GM19193 (cell line): ENCODE results near the gene C3.

Experiments
- POLR2A ChIP-seq: IDR thresholded peaks from 4 replicates; pipeline ENCODE4 v1.6.1; 2011; ENCODE audit not compliant: insufficient read depth, insufficient read length; ENCODE audit errors: extremely low read depth

C3 gene

DNA sequence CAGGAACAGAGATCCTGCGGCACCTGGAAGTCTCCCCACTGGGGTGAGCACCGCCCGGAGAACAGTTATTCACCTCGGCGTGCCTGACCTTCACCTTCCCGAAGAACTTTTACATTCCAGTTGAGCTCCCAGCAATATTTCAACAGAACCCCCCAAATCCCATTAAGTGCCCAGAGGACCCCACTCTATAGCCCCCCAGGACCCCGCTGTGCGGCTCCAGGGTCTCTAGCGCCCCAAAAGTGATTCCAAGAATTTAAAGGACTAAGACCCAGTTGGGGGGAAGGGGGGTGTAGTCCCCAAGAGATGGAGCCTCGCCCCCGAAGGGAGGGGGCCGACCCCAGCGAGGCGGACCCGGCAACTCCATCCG is 16.4 kb upstream of the C3 start:
- no peak for TF ChIP-seq POLR2A

- TF ChIP-seq POLR2A: peak; percentile 56
Observed at GRCh38 chr19:6736169-6736916, 15.9 kb upstream of the C3 start.

GRCh38 chr19:6735181-6735911 is 14.9 kb upstream of the C3 start:
- no peak for TF ChIP-seq POLR2A

- TF ChIP-seq POLR2A: no peak
Observed at GRCh38 chr19:6734096-6734696, 13.7 kb upstream of the C3 start.

GRCh38 chr19:6733338-6734095 is 13.1 kb upstream of the C3 start:
- TF ChIP-seq POLR2A: no peak

GRCh38 chr19:6732803-6733337 is 12.4 kb upstream of the C3 start:
- TF ChIP-seq POLR2A: no peak

- no peak for TF ChIP-seq POLR2A
Observed at GRCh38 chr19:6731822-6732221, 11.4 kb upstream of the C3 start.

GRCh38 chr19:6730941-6731670 is 10.7 kb upstream of the C3 start:
- TF ChIP-seq POLR2A: no peak

DNA sequence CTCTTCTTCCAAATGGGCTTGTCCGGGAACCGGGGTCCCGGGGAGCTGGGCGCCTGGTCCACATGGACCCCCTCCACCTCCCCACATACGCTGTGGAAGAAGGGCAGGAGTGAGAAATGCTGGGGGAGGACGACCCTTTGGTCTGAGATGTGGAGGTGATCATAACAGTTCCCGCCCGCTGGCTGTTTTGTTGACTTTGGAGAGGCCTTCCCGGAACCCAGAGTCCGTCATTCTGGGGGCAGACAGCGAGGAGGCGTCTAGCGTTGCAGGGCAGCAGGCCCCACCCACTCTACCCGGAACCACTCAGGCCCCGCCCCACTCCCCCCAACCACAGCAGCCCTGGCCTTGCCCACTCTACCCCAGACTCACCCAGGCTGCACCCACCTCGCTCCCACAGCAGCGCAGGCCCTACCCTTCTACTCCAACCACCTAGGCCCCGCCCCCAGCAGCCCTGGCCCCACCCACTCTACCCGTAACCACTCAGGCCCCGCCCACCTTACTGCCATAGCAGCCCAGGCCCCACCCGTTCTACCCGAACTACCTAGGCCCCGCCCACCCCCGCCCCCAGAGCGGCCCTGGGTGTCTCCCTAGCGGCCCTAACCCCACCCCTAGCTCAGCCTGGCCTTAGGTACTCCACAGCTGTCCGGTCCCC is 9.8 kb upstream of the C3 start:
- no peak for TF ChIP-seq POLR2A

DNA sequence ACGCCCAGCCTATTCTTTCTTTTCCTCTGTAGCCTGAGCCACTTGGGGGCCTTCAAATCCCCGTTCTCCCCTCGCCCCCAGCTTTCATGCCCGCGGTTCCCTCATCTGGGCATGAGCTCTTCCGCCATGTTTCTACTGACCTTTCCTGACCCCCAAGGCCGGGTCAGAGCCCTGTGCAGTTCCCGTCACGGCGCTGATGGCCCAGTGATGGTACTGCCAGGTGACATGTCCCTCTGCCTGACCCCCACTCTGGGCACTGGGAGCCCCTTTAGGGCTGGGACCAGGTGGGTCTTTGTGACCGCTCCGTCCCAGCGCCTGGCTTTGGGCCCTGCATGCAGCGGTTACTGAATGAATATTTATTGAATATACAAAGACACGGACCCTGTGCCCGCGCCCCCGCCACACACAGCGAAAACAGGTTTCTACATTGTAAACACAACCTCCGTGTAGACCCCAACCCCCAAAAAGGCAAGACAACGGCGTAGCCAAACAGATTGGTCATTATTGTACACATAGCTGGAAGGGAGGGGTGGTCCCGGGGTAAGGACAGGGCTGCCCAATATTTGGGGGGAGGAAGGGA is 9.2 kb upstream of the C3 start:
- no peak for TF ChIP-seq POLR2A

GRCh38 chr19:6728346-6728745 is 7.9 kb upstream of the C3 start:
- TF ChIP-seq POLR2A: no peak

GRCh38 chr19:6725513-6726231 is 5.2 kb upstream of the C3 start:
- TF ChIP-seq POLR2A: no peak
